HL-60 (cell line): ENCODE measurements around the gene ELOVL2.

Source experiments
- CTCF ChIP-seq: IDR thresholded peaks from one replicate; pipeline ENCODE4 v1.5.1; 2011; ENCODE audit warnings: low read length, control low read depth, inconsistent platforms; ENCODE audit not compliant: insufficient read depth
- POLR2AphosphoS5 ChIP-seq: IDR thresholded peaks from 2 replicates; pipeline ENCODE4 v1.6.1; 2012; ENCODE audit warnings: low read depth
- REST ChIP-seq: IDR thresholded peaks from 2 replicates; pipeline ENCODE4 v1.6.1; 2012; ENCODE audit warnings: low read depth; ENCODE audit not compliant: insufficient replicate concordance

GRCh38 chr6:10933126-10933525 lies 111.0 kb downstream of the ELOVL2 start:
- no peak for TF ChIP-seq CTCF
- no peak for TF ChIP-seq REST
- TF ChIP-seq POLR2AphosphoS5 = no peak
